Vagina (tissue), 2 donors: ENCODE data around the gene LIMS1. TPM values are rescaled to one million over a fixed set of nuclear protein-coding genes. Genes with fewer than 3 reads are reported as not detected.
"Not testable (repeated sequence)": the region's sequence is repeated elsewhere in the genome, so short reads cannot be mapped to it uniquely, and the experiment has no call there.

ENCODE experiments used
- DNase-seq, 2 donors: peaks; one replicate each; pipeline ENCODE4 v3.0.0-alpha.2; 2017; ENCODE audit errors: extremely low spot score in 2 of 2
- H3K27ac ChIP-seq: fragments of 200-600 bp; sonication (generic); one replicate; pipeline ENCODE4 v1.5.1; 2019
- H3K27me3 ChIP-seq: fragments of 200-600 bp; sonication (generic); one replicate; pipeline ENCODE4 v1.5.1; 2019
- H3K36me3 ChIP-seq, 2 donors: fragments of 200-600 bp; sonication (generic); one replicate each; pipeline ENCODE4 v1.5.1; 2017 to 2019
- H3K4me1 ChIP-seq: fragments of 200-600 bp; sonication (generic); one replicate; pipeline ENCODE4 v1.5.1; 2019
- H3K4me3 ChIP-seq, 2 donors: fragments of 200-600 bp; sonication (generic); 1 replicate in 1 of 2; 2 replicates in 1 of 2; pipeline ENCODE4 v1.5.1; 2016 to 2019
- H3K9me3 ChIP-seq: fragments of 200-600 bp; sonication (generic); one replicate; pipeline ENCODE4 v1.5.1; 2019
- POLR2A ChIP-seq, 2 donors: fragments of 450-650 bp; IDR thresholded peaks; one replicate each; pipeline ENCODE4 v1.6.1; 2017; ENCODE audit warnings: antibody characterized with exemption in 2 of 2, mild to moderate bottlenecking in 2 of 2, moderate library complexity in 2 of 2
- POLR2AphosphoS5 ChIP-seq, 2 donors: sonication (generic); formaldehyde crosslinking; IDR thresholded peaks; one replicate each; pipeline ENCODE4 v1.9.0; 2017; ENCODE audit warnings: antibody characterized with exemption in 2 of 2, mild to moderate bottlenecking in 2 of 2, low read depth in 1 of 2; ENCODE audit not compliant: insufficient read depth in 1 of 2
- intact Hi-C: fragments of 100-400 bp; cut with DNase I; formaldehyde crosslinking; loops from one replicate; pipeline ENCODE4 v1.15.1; 2023
- total RNA-seq: library from RNA; depleted of rRNA; stranded (reverse); fragments of >200 nt; gene quantifications from one replicate; pipeline ENCODE4 v1.2.3, GENCODE V29; 2016
- TF ChIP-seq, protein P1 (sequence below), 3 experiments: fragments of 450-650 bp in 2 of 3; fragments of 200-600 bp in 1 of 3; sonication (generic) in 1 of 3; IDR thresholded peaks; one replicate each; pipeline ENCODE4 v1.5.1; 2017 to 2019; ENCODE audit warnings: antibody characterized with exemption in 3 of 3, mild to moderate bottlenecking in 2 of 3, moderate library complexity in 2 of 3

The LIMS1 gene
- total RNA-seq, 1 donor from 2014 or later = 66.0 TPM

DNA sequence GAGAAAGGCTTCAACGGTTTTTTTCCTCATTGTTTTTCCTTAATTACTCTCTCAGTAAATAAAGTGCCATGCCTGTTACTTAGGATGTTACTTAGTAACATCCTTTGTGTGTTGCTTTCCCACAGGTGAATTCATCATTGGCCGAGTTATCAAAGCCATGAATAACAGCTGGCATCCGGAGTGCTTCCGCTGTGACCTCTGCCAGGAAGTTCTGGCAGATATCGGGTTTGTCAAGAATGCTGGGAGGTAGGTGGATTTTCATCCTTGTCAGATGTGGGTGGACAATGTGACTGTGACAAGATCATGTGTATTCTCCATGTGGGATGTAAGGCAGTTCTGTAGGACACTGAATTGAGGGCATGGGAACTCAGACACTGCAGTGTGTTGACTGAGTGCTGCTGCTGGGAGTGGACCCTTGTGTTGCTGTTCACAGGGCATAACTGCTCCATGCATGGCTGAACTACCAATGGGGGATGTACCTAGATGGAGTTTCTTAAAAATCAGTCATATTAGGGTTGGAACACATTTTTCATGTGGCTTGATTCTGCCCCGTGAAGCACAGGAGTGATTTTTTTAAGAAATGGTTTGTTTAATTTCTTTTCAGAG is 138.0 kb downstream of the LIMS1 start:
- H3K27ac ChIP-seq, H3K27me3 ChIP-seq, H3K9me3 ChIP-seq, DNase-seq, H3K4me1 ChIP-seq, intact Hi-C loops, H3K4me3 ChIP-seq: not testable (repeated sequence)
- peaks cover 0 to 15% of the 10 kb centered on the region in 2 donors for H3K36me3 ChIP-seq

DNA sequence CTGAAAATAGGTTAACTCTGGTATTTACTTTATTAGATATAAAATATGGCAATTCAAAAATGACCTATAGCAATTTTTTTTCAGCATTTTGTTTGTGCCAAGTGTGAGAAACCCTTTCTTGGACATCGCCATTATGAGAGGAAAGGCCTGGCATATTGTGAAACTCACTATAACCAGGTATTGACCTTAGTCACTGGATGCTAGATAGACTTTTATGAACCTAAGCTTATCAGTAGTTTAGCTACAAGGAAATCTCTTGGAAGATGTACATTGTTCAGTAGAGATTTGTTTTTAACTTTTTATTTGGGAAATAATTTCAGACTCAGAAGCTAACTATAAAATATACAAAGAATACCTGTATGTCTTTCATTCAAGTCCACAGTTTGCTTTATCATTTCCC is 142.3 kb downstream of the LIMS1 start:
- H3K4me3 ChIP-seq, H3K4me1 ChIP-seq, H3K27me3 ChIP-seq, intact Hi-C loops, H3K27ac ChIP-seq, DNase-seq, H3K9me3 ChIP-seq: not testable (repeated sequence)
- H3K36me3 ChIP-seq = peaks cover 0 to 27% of the 10 kb centered on the region in 2 donors

DNA sequence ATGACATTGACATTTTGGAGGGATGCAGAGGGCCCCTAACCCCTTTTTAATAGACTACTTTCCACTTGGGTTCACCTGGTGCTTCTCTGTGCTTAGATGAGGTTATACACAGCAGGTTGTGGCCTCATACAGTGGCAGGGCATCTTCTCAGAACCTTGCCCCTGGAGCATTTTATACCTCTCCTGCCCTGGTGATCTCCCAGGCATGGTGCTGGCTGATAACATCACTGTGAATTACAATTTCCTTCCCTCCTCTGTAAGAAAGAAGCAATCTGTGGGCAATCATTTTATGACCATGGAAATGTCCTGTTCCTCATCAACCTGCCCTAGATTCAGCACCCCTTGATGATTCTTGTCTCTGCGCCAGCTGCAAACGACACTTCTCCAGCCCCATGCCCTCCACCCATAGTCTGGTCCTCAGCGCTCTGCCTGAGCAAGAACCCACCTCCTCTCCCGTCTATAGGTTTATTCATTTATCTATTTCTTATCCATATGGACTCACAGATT is 143.0 kb downstream of the LIMS1 start:
- H3K4me3 ChIP-seq, DNase-seq, H3K4me1 ChIP-seq, H3K9me3 ChIP-seq, intact Hi-C loops, H3K27me3 ChIP-seq, H3K27ac ChIP-seq: not testable (repeated sequence)
- H3K36me3 ChIP-seq = peaks cover 0 to 29% of the 10 kb centered on the region in 2 donors

DNA sequence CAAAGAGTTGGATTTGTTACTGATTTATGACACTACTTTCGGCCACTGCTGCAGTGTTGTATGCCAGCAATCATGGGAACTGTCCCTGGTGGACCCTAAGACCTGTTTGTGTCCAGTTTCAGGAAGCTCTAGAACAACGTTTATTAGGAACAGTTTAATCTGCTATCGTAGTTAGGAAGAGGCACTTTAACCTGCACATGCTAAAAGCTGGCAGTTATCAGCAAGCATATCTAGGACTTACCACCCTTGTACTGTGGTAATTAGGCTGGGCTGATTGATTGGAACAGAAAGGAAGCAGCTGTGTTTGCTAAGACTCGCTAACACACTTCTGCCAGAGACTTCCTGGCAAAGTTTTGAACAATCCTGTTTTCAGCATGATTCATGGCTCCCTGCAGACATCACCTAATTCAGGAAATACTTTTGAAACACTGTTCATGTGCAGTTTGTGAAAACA is 144.0 kb downstream of the LIMS1 start:
- H3K27ac ChIP-seq = not testable (repeated sequence)

DNA sequence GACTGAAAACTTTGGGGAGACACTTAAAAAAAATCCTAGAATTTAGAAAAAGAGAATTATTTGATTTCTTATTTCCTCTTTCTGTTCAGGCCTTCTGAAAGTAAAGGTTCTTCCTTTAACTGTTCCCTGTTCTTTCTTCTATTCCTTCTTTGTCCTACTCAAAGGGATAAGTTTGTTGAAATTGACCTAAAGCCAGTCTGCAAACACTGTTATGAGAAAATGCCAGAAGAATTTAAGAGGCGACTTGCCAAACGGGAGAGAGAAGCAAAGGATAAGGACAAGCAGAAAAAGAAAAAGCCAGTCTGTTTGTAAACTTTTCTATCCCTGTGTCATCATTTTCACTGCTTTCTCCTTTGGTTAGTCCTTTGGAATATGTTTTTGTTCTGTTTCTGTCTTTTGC is 146.5 kb downstream of the LIMS1 start:
- intact Hi-C loops, DNase-seq, H3K4me1 ChIP-seq, H3K27ac ChIP-seq, H3K4me3 ChIP-seq, H3K9me3 ChIP-seq, H3K27me3 ChIP-seq: not testable (repeated sequence)
- peaks cover 0 to 27% of the 10 kb centered on the region in 2 donors for H3K36me3 ChIP-seq

More for the DNA sequence above, 144.0 kb downstream of the LIMS1 start:
- DNase-seq, H3K4me3 ChIP-seq, H3K27me3 ChIP-seq, intact Hi-C loops, H3K9me3 ChIP-seq, H3K4me1 ChIP-seq: not testable (repeated sequence)
- peaks cover 0 to 26% of the 10 kb centered on the region in 2 donors for H3K36me3 ChIP-seq
- peak in 1 of 2 donors; percentile 31 for TF ChIP-seq POLR2AphosphoS5 (IDR thresholded peaks at IDR 0.05; ENCODE audit: insufficient read depth in 1 of 2, low read depth in 1 of 2)

DNA sequence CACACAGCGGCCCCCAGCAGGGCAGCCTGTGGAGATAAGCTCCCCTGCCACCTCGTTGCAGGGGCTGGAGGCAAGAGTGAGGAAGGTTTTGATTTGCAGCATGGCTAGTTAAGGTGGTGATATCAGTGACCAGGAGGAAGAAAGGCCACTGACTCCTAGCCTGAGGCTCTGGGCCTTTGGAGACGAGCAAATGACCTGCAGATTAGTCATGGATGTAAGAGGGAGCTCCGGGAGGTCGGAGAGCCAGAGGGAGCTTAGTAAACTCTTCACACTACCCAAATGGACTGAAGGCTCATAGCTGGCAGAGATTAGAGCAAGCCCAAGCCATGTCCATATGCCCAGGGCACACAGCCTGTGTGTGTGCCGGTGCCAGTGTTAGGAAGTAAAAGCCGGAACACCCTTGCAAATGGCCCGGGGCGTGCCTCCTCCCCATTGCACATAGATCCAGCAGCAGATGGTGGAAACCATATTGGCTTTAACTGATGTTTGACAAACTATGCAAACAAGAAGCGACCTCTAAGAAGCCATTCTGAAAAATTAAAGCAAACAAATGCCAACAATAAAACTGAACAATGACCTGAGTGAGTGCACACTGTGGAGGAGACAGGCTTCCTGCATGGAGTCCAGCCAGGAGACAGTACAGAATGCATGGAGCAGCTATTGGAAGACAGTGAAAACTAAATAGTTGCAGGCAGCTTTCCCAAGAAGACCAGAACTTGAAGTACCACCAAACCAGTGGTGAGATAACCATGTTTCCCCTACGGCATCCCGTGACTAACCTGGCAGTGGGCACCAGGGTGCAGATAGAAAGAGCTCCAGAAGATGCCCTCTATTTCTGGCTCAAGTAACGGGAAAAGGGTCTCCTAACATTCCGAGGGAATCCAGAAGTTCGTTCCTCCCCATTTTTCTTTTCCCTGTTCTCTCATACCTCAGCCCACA is 154.8 kb downstream of the LIMS1 start:
- H3K27ac ChIP-seq, H3K4me3 ChIP-seq, intact Hi-C loops, H3K27me3 ChIP-seq, H3K36me3 ChIP-seq, DNase-seq, H3K4me1 ChIP-seq, H3K9me3 ChIP-seq: not testable (repeated sequence)

DNA sequence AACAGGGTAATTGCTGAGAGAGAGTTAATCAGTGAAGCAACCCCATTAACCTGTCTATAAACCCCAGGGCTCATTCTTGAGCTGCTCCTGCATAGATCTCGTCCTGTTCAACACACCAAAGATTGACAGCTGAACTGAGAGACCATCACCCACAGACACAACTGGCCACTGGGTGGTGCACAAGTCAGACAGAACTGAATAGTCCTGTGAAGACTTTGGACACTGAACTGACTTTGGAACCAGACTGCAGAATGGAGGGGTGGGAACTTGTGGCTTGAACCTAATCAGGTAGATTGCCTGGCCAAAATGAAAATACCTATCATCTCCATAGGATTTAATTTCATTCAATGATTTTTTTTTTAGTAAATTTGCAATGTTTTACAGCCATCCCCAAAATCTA is 155.7 kb downstream of the LIMS1 start:
- H3K36me3 ChIP-seq, DNase-seq: not testable (repeated sequence)

DNA sequence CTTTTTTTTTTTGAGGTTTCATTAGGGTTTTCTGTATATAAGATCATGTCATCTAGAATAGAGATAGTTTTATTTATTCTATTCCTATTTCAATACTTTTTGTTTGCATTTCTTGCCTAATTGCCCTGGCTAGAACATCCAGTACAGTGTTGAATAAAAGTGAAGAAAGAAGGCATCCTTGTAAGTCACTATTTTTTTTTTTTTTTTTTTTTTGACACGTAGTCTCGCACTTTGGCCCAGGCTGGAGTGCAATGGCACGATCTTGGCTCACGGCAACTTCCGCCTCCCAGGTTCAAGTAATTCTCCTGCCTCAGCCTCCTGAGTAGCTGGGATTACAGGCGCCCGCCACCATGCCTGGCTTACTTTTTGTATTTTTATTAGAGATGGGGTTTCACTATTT is 157.2 kb downstream of the LIMS1 start:
- DNase-seq = no peak
- no peaks in the 10 kb centered on the region for H3K9me3 ChIP-seq
- no peaks in the 10 kb centered on the region for H3K36me3 ChIP-seq
- no peak overlapping the region for H3K4me3 ChIP-seq
- no peaks in the 10 kb centered on the region for H3K27me3 ChIP-seq
- no peaks in the 10 kb centered on the region for H3K4me1 ChIP-seq
- H3K27ac ChIP-seq = no peak overlapping the region
- TF ChIP-seq POLR2A (IDR thresholded peaks at IDR 0.05) = no peak
- TF ChIP-seq POLR2AphosphoS5 (IDR thresholded peaks at IDR 0.05; ENCODE audit: insufficient read depth in 1 of 2, low read depth in 1 of 2) = no peak
- TF ChIP-seq, protein P1, sequence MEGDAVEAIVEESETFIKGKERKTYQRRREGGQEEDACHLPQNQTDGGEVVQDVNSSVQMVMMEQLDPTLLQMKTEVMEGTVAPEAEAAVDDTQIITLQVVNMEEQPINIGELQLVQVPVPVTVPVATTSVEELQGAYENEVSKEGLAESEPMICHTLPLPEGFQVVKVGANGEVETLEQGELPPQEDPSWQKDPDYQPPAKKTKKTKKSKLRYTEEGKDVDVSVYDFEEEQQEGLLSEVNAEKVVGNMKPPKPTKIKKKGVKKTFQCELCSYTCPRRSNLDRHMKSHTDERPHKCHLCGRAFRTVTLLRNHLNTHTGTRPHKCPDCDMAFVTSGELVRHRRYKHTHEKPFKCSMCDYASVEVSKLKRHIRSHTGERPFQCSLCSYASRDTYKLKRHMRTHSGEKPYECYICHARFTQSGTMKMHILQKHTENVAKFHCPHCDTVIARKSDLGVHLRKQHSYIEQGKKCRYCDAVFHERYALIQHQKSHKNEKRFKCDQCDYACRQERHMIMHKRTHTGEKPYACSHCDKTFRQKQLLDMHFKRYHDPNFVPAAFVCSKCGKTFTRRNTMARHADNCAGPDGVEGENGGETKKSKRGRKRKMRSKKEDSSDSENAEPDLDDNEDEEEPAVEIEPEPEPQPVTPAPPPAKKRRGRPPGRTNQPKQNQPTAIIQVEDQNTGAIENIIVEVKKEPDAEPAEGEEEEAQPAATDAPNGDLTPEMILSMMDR (IDR thresholded peaks at IDR 0.05) = no peak
- intact Hi-C loops = no loop called here

More for the DNA sequence above, 155.7 kb downstream of the LIMS1 start:
- H3K27ac ChIP-seq, intact Hi-C loops, H3K4me3 ChIP-seq, H3K27me3 ChIP-seq, H3K4me1 ChIP-seq, H3K9me3 ChIP-seq: not testable (repeated sequence)
